SK-N-SH treated with all-trans-retinoic acid at 6 μM for 48 hours (cell line): Measurements from ENCODE around the gene GPSM3.

Source experiments
- BACH2 ChIP-seq: fragments of 250-450 bp; sonication (Bioruptor Pico); IDR thresholded peaks from 2 replicates; pipeline ENCODE4 v1.9.0; 2021; ENCODE audit warnings: mild to moderate bottlenecking, borderline replicate concordance
- ISL1 ChIP-seq: fragments of 250-450 bp; sonication (Bioruptor Pico); IDR thresholded peaks from 2 replicates; pipeline ENCODE4 v2.1.2; 2022; ENCODE audit warnings: mild to moderate bottlenecking, moderate library complexity
- TCF4 ChIP-seq: fragments of 250-450 bp; sonication (Bioruptor Pico); IDR thresholded peaks from 2 replicates; pipeline ENCODE4 v1.8.0; 2021; ENCODE audit warnings: mild to moderate bottlenecking, moderate library complexity, borderline replicate concordance
- ZFP30 ChIP-seq: fragments of 450-650 bp; formaldehyde crosslinking; IDR thresholded peaks from 2 replicates; pipeline ENCODE4 v1.5.0; 2022; ENCODE audit warnings: mild to moderate bottlenecking, moderate library complexity
- ZNF565 ChIP-seq: fragments of 450-650 bp; formaldehyde crosslinking; conservative IDR thresholded peaks from 2 replicates; pipeline ENCODE4 v1.5.0; 2020; ENCODE audit warnings: low read depth, mild to moderate bottlenecking, moderate library complexity
- TF ChIP-seq, protein P1 (sequence below): fragments of 250-450 bp; sonication (Bioruptor Pico); IDR thresholded peaks from 2 replicates; pipeline ENCODE4 v1.8.0; 2021; ENCODE audit warnings: low read depth, mild to moderate bottlenecking, moderate library complexity, borderline replicate concordance

DNA sequence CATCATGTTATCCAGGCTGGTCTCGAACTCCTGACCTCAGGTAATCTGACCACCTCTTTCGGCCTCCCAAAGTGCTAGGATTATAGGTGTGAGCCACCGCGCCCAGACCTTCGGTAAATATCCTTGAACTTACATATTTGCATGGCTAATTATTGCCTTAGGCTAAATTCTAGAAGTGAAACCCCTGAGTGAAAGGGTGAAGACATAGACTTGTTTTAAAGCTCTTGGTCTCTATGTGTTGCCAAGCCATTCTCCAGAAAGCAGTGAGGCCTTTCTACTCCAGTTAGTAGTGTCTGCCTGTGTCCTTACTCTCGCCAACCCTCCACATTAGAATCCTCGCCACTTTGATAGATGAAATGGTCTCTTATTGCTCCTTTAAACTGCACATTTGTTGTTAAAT lies 34.0 kb upstream of the GPSM3 start:
- TF ChIP-seq ZNF565 (CRISPR knock-in tag): no peak
- TF ChIP-seq ISL1 (CRISPR knock-in tag): no peak
- no peak for TF ChIP-seq TCF4 (CRISPR knock-in tag)
- TF ChIP-seq BACH2 (CRISPR knock-in tag): no peak
- no peak for TF ChIP-seq ZFP30
- TF ChIP-seq, protein P1, sequence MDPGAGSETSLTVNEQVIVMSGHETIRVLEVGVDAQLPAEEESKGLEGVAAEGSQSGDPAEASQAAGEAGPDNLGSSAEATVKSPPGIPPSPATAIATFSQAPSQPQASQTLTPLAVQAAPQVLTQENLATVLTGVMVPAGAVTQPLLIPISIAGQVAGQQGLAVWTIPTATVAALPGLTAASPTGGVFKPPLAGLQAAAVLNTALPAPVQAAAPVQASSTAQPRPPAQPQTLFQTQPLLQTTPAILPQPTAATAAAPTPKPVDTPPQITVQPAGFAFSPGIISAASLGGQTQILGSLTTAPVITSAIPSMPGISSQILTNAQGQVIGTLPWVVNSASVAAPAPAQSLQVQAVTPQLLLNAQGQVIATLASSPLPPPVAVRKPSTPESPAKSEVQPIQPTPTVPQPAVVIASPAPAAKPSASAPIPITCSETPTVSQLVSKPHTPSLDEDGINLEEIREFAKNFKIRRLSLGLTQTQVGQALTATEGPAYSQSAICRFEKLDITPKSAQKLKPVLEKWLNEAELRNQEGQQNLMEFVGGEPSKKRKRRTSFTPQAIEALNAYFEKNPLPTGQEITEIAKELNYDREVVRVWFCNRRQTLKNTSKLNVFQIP (CRISPR knock-in tag): no peak
